HepG2 (cell line): ENCODE measurements around the gene PIEZO1. TPM values are rescaled to one million over a fixed set of nuclear protein-coding genes. Genes with fewer than 3 reads are reported as not detected.
A peak's percentile ranks its signal among the peaks of the same experiment; 100 is the strongest.

ENCODE experiments used
- CBX5 ChIP-seq: sonication (generic); formaldehyde crosslinking; IDR thresholded peaks from 2 replicates; pipeline ENCODE4 v1.4.0; 2020; ENCODE audit warnings: missing genetic modification reagents, borderline replicate concordance
- CSRNP2 ChIP-seq: sonication (generic); formaldehyde crosslinking; conservative IDR thresholded peaks from 2 replicates; pipeline ENCODE4 v1.8.0; 2022; ENCODE audit warnings: low read depth, missing genetic modification reagents
- ETV6 ChIP-seq: sonication (generic); formaldehyde crosslinking; conservative IDR thresholded peaks from 2 replicates; pipeline ENCODE4 v1.4.0; 2020; ENCODE audit warnings: missing genetic modification reagents
- HBP1 ChIP-seq: IDR thresholded peaks from 2 replicates; pipeline ENCODE4 v1.6.1; 2016; ENCODE audit warnings: low read depth, control low read depth
- KDM6A ChIP-seq: IDR thresholded peaks from 2 replicates; pipeline ENCODE4 v1.6.1; 2016; ENCODE audit warnings: low read depth
- MXD1 ChIP-seq: sonication (generic); formaldehyde crosslinking; IDR thresholded peaks from 2 replicates; pipeline ENCODE4 v1.4.0; 2020; ENCODE audit warnings: mild to moderate bottlenecking, missing genetic modification reagents
- MXD4 ChIP-seq: IDR thresholded peaks from 2 replicates; pipeline ENCODE4 v1.6.1; 2016; ENCODE audit warnings: mild to moderate bottlenecking, missing biosample characterization, missing genetic modification reagents
- NFE2 ChIP-seq: sonication (generic); formaldehyde crosslinking; IDR thresholded peaks from 2 replicates; pipeline ENCODE4 v1.4.0; 2020; ENCODE audit warnings: missing genetic modification reagents
- NFYC ChIP-seq: IDR thresholded peaks from 2 replicates; pipeline ENCODE4 v1.6.1; 2016; ENCODE audit warnings: missing genetic modification reagents, missing compliant biosample characterization
- NR2F1 ChIP-seq, 2 experiments: fragments of 450-650 bp in 1 of 2; formaldehyde crosslinking in 1 of 2; IDR thresholded peaks; 2 replicates each; pipeline versions ENCODE4 v1.5.0 to v1.6.1; 2016 to 2020; ENCODE audit warnings: mild to moderate bottlenecking in 1 of 2, missing compliant biosample characterization in 1 of 2, missing genetic modification reagents in 1 of 2, moderate library complexity in 1 of 2
- NR2F6 ChIP-seq, 2 experiments: IDR thresholded peaks; 2 replicates each; pipeline ENCODE4 v1.6.1; 2016; ENCODE audit warnings: antibody characterized with exemption in 1 of 2, mild to moderate bottlenecking in 1 of 2
- PPARG ChIP-seq: conservative IDR thresholded peaks from 2 replicates; pipeline ENCODE4 v1.6.1; 2016; ENCODE audit warnings: missing biosample characterization, missing genetic modification reagents
- ZFP37 ChIP-seq: sonication (generic); formaldehyde crosslinking; IDR thresholded peaks from 2 replicates; pipeline ENCODE4 v1.4.0; 2020; ENCODE audit warnings: missing genetic modification reagents, borderline replicate concordance
- ZGPAT ChIP-seq: IDR thresholded peaks from 2 replicates; pipeline ENCODE4 v1.6.1; 2016; ENCODE audit warnings: mild to moderate bottlenecking
- ZMYM4 ChIP-seq: sonication (generic); formaldehyde crosslinking; IDR thresholded peaks from 2 replicates; pipeline ENCODE4 v1.8.1; 2023; ENCODE audit warnings: mild to moderate bottlenecking, missing genetic modification reagents
- ZNF484 ChIP-seq: sonication (generic); formaldehyde crosslinking; IDR thresholded peaks from 2 replicates; pipeline ENCODE4 v1.5.1; 2020; ENCODE audit warnings: mild to moderate bottlenecking, low read depth, missing genetic modification reagents, borderline replicate concordance
- ZNF496 ChIP-seq: sonication (generic); formaldehyde crosslinking; IDR thresholded peaks from 2 replicates; pipeline ENCODE4 v1.8.1; 2023; ENCODE audit warnings: mild to moderate bottlenecking, moderate library complexity, missing genetic modification reagents; ENCODE audit not compliant: insufficient replicate concordance
- ZNF609 ChIP-seq: sonication (generic); formaldehyde crosslinking; IDR thresholded peaks from 2 replicates; pipeline ENCODE4 v1.4.0; 2020; ENCODE audit warnings: mild to moderate bottlenecking, missing genetic modification reagents, borderline replicate concordance
- ZNF674 ChIP-seq: sonication (generic); formaldehyde crosslinking; IDR thresholded peaks from 2 replicates; pipeline ENCODE4 v1.5.0; 2020; ENCODE audit warnings: low read depth, mild to moderate bottlenecking, missing genetic modification reagents
- polyA plus RNA-seq, 8 experiments: library from polyadenylated mRNA; depleted of rRNA in 3 of 8; stranded (reverse) in 7 of 8; unstranded in 1 of 8; fragments of >200 nt; fragmentation: Illumina TruSeq in 4 of 8; extraction: Trizol in 4 of 8; gene quantifications; 2 replicates each; pipeline versions ENCODE4 v1.2.1 to v1.2.3, GENCODE V29; 2011 to 2016; ENCODE audit warnings: low read depth in 4 of 8, missing spikeins in 1 of 8, mixed read lengths in 1 of 8; ENCODE audit not compliant: insufficient read depth in 1 of 8
- total RNA-seq, 5 experiments: library from RNA; depleted of rRNA; stranded (reverse); fragments of >200 nt; fragmentation: Illumina TruSeq; extraction: Trizol; gene quantifications; 2 replicates each; pipeline ENCODE4 v1.2.3, GENCODE V29; 2016; ENCODE audit warnings: low read depth in 1 of 5

The PIEZO1 gene
- total and polyA plus RNA-seq, 2 of the 13 experiments (the other 11 are each of a cell fraction or from before 2014, with no cell fraction given): 67.9 to 85.0 TPM

- peak; percentile 56; the same call in 1 of the 2 replicates for TF ChIP-seq ZGPAT (CRISPR knock-in tag)
- TF ChIP-seq ZFP37: no peak
- peak; percentile 35; the same call in 1 of the 2 replicates for TF ChIP-seq ZMYM4
- TF ChIP-seq ZNF496: no peak
- peak; percentile 58; the same call in 1 of the 2 replicates for TF ChIP-seq MXD4
- TF ChIP-seq ETV6: no peak; the same call in 1 of the 2 replicates
- TF ChIP-seq NR2F6 (IDR thresholded peaks at IDR 0.05): no peak
- 0 out of 2 replicates have a peak, but pooled peaks have one; percentile 50 for TF ChIP-seq NR2F6 (CRISPR knock-in tag; IDR thresholded peaks at IDR 0.05)
- no peak for TF ChIP-seq NR2F1 (CRISPR knock-in tag; IDR thresholded peaks at IDR 0.05)
- no peak for TF ChIP-seq MXD1
- TF ChIP-seq CSRNP2 (CRISPR knock-in tag): no peak
- TF ChIP-seq HBP1 (CRISPR knock-in tag): no peak
- TF ChIP-seq ZNF609 (CRISPR knock-in tag): peak; percentile 35; the same call in 1 of the 2 replicates
- TF ChIP-seq ZNF674 (CRISPR knock-in tag): no peak
- no peak for TF ChIP-seq NFE2 (CRISPR knock-in tag)
- TF ChIP-seq CBX5 (CRISPR knock-in tag): 0 out of 2 replicates have a peak, but pooled peaks have one; percentile 35
- TF ChIP-seq NFYC (CRISPR knock-in tag): no peak
- 0 out of 2 replicates have a peak, but pooled peaks have one; percentile 31 for TF ChIP-seq PPARG (CRISPR knock-in tag)
- no peak for TF ChIP-seq KDM6A
- no peak for TF ChIP-seq ZNF484
Measured at GRCh38 chr16:88737298-88738150, 47.5 kb downstream of the PIEZO1 start (continued).
